ENCODE measurements around the gene SPPL3. TPM values are rescaled to one million over a fixed set of nuclear protein-coding genes. Genes with fewer than 3 reads are reported as not detected.

SPPL3 gene
- total RNA-seq, 1 experiment from 2014 or later, result 32.5 TPM

- ChIA-PET POLR2A (no interaction called here), CTCF (no interaction called here)
- H3K27me3 Mint-ChIP-seq (ENCODE audit: low read depth), result no peaks in the 10 kb centered on the region
- no peak for DNase-seq (ENCODE audit: low spot score)
- TF ChIP-seq SOX15 (CRISPR knock-in tag; IDR thresholded peaks at IDR 0.05), result no peak
- H3K9me3 Mint-ChIP-seq, result peaks cover 18% of the 10 kb centered on the region
- H3K4me1 Mint-ChIP-seq, result no peaks in the 10 kb centered on the region
- no peak overlapping the region for H3K4me3 Mint-ChIP-seq
- H3K36me3 Mint-ChIP-seq, result peaks cover 20% of the 10 kb centered on the region
- ATAC-seq, result no peak
- H3K27ac Mint-ChIP-seq, result no peak overlapping the region
Observed at GRCh38 chr12:120791669-120792176, 112.4 kb downstream of the SPPL3 start.

GRCh38 chr12:120790114-120790513, 114.0 kb downstream of the SPPL3 start:
- ChIA-PET POLR2A (no interaction called here), CTCF (interaction anchor here (0.9 kb wide), 1 partner anchor 141 kb away, joined by 5 read pairs; no protein-coding TSS in a partner anchor)
- Mint-ChIP-seq H3K9me3 (peaks cover 2% of the 10 kb centered on the region), H3K4me1 (no peaks in the 10 kb centered on the region), H3K27me3 (ENCODE audit: low read depth) (no peaks in the 10 kb centered on the region), H3K36me3 (peaks cover 5% of the 10 kb centered on the region), H3K27ac (no peak overlapping the region), H3K4me3 (no peak overlapping the region)
- no peak for DNase-seq (ENCODE audit: low spot score)
- no peak for ATAC-seq
- no peak for TF ChIP-seq NR1H2 (CRISPR knock-in tag; IDR thresholded peaks at IDR 0.05)
- TF ChIP-seq IRF1 (CRISPR knock-in tag; IDR thresholded peaks at IDR 0.05), result no peak
- no peak for TF ChIP-seq IRF2 (CRISPR knock-in tag; IDR thresholded peaks at IDR 0.05; ENCODE audit: borderline replicate concordance, low read depth)
- TF ChIP-seq CREM (CRISPR knock-in tag; IDR thresholded peaks at IDR 0.05), result no peak
- no peak for TF ChIP-seq AR (CRISPR knock-in tag; IDR thresholded peaks at IDR 0.05)
- no peak for TF ChIP-seq ARID4B (CRISPR knock-in tag; IDR thresholded peaks at IDR 0.05; ENCODE audit: borderline replicate concordance)
- no peak for TF ChIP-seq PREB (CRISPR knock-in tag; IDR thresholded peaks at IDR 0.05; ENCODE audit: borderline replicate concordance)
- TF ChIP-seq MLX (CRISPR knock-in tag; IDR thresholded peaks at IDR 0.05), result no peak
- TF ChIP-seq ZNF263 (CRISPR knock-in tag; IDR thresholded peaks at IDR 0.05; ENCODE audit: low read depth), result no peak
- no peak for TF ChIP-seq NR3C1 (CRISPR knock-in tag; conservative IDR thresholded peaks at IDR 0.05; ENCODE audit: low read depth)
- TF ChIP-seq ZBTB21 (CRISPR knock-in tag; IDR thresholded peaks at IDR 0.05; ENCODE audit: borderline replicate concordance), result no peak
- no peak for TF ChIP-seq FOXJ3 (CRISPR knock-in tag; IDR thresholded peaks at IDR 0.05; ENCODE audit: borderline replicate concordance)
- TF ChIP-seq GRHL2 (CRISPR knock-in tag; IDR thresholded peaks at IDR 0.05; ENCODE audit: insufficient replicate concordance, severe bottlenecking), result no peak
- no peak for TF ChIP-seq NFYB (CRISPR knock-in tag; conservative IDR thresholded peaks at IDR 0.05; ENCODE audit: low read depth)
